Keratinocyte (primary cell): ENCODE measurements around the gene TFDP2. TPM values are rescaled to one million over a fixed set of nuclear protein-coding genes. Genes with fewer than 3 reads are reported as not detected.
A peak's percentile ranks its signal among the peaks of the same experiment; 100 is the strongest.

Experiments
- DNase-seq: peaks from one replicate; pipeline ENCODE4 v3.0.0-alpha.2; 2011; ENCODE audit warnings: low read depth, missing footprints, low spot score
- FAIRE-seq: peaks from 2 replicates; lab custom pipeline; 2011; peaks lifted over from hg19 to GRCh38; lab: Jason Lieb, UNC
- H2AFZ ChIP-seq: 2 replicates; pipeline ENCODE4 v1.6.0; 2012; ENCODE audit warnings: low read length, control low read depth, inconsistent platforms; ENCODE audit not compliant: control insufficient read depth
- H3K27ac ChIP-seq: 2 replicates; pipeline ENCODE4 v1.5.1; 2011; ENCODE audit warnings: low read length; ENCODE audit not compliant: control insufficient read depth, insufficient read depth
- H3K27me3 ChIP-seq: 3 replicates; pipeline ENCODE4 v1.6.0; 2011; ENCODE audit warnings: low read length; ENCODE audit not compliant: control insufficient read depth, insufficient read depth; ENCODE audit errors: extremely low read depth
- H3K36me3 ChIP-seq, 2 experiments: 2 replicates in 1 of 2; 3 replicates in 1 of 2; pipeline ENCODE4 v1.5.1; 2011; ENCODE audit warnings: low read length in 2 of 2, mild to moderate bottlenecking in 1 of 2; ENCODE audit not compliant: control insufficient read depth in 2 of 2, insufficient read depth in 2 of 2; ENCODE audit errors: extremely low read depth in 1 of 2
- H3K4me1 ChIP-seq: 3 replicates; pipeline ENCODE4 v1.5.1; 2011; ENCODE audit warnings: low read length; ENCODE audit not compliant: control insufficient read depth, insufficient read depth; ENCODE audit errors: extremely low read depth
- H3K4me2 ChIP-seq: 3 replicates; pipeline ENCODE4 v1.6.0; 2011; ENCODE audit warnings: low read depth, low read length; ENCODE audit not compliant: control insufficient read depth, insufficient read depth; ENCODE audit errors: extremely low read depth
- H3K4me3 ChIP-seq, 3 experiments: fragments of 200-600 bp in 1 of 3; sonication (generic) in 1 of 3; 2 replicates in 2 of 3; 3 replicates in 1 of 3; pipeline ENCODE4 v1.5.1; 2011 to 2016; ENCODE audit warnings: low read length in 3 of 3, mild to moderate bottlenecking in 3 of 3, control low read depth in 2 of 3, inconsistent platforms in 1 of 3, low read depth in 1 of 3, mixed read lengths in 1 of 3, mixed run types in 1 of 3, moderate library complexity in 1 of 3; ENCODE audit not compliant: control insufficient read depth in 2 of 3, insufficient read depth in 2 of 3; ENCODE audit errors: extremely low read depth in 1 of 3
- H3K79me2 ChIP-seq: 2 replicates; pipeline ENCODE4 v1.6.0; 2012; ENCODE audit warnings: low read length; ENCODE audit not compliant: control insufficient read depth, insufficient read depth
- H3K9ac ChIP-seq: 3 replicates; pipeline ENCODE4 v1.6.0; 2011; ENCODE audit warnings: low read length; ENCODE audit not compliant: control insufficient read depth, insufficient read depth; ENCODE audit errors: extremely low read depth
- H3K9me1 ChIP-seq: 3 replicates; pipeline ENCODE4 v1.6.0; 2011; ENCODE audit warnings: low read length; ENCODE audit not compliant: control insufficient read depth, insufficient read depth; ENCODE audit errors: extremely low read depth
- H3K9me3 ChIP-seq: 2 replicates; pipeline ENCODE4 v1.5.1; 2012; ENCODE audit warnings: low read depth, low read length; ENCODE audit not compliant: control insufficient read depth
- H4K20me1 ChIP-seq: 3 replicates; pipeline ENCODE4 v1.6.0; 2011; ENCODE audit warnings: low read length; ENCODE audit not compliant: control insufficient read depth, insufficient read depth; ENCODE audit errors: extremely low read depth
- EZH2 ChIP-seq: IDR thresholded peaks from one replicate; pipeline ENCODE4 v1.6.1; 2012; ENCODE audit warnings: inconsistent platforms, mild to moderate bottlenecking, low read length, moderate library complexity
- dilution Hi-C: fragments of 300-500 bp; cut with MboI; formaldehyde crosslinking; loops from one replicate; pipeline ENCODE4 v1.7.0; 2020; ENCODE audit warnings: low sequenced_read_pairs; ENCODE audit not compliant: extremely low pct_ligation_motif_present
- polyA plus RNA-seq, 5 experiments: library from polyadenylated mRNA; depleted of rRNA in 3 of 5; stranded (reverse) in 3 of 5; stranded (forward) in 1 of 5; unstranded in 1 of 5; fragments of >200 nt; gene quantifications; 1 replicate in 1 of 5; 2 replicates in 3 of 5; 3 replicates in 1 of 5; pipeline versions ENCODE4 v1.2.1 to v1.2.3, GENCODE V29; 2011 to 2012; ENCODE audit warnings: missing spikeins in 2 of 5, low read depth in 1 of 5, low replicate concordance in 1 of 5
- TF ChIP-seq, protein P1 (sequence below), 3 experiments: IDR thresholded peaks in 1 of 3; conservative IDR thresholded peaks in 1 of 3; optimal IDR thresholded peaks in 1 of 3; 2 replicates in 2 of 3; 3 replicates in 1 of 3; pipeline versions ENCODE3 to v1.5.1; 2011; ENCODE audit warnings: low read length in 3 of 3, mild to moderate bottlenecking in 3 of 3, moderate library complexity in 2 of 3, control low read depth in 1 of 3, inconsistent platforms in 1 of 3; ENCODE audit not compliant: insufficient read depth in 2 of 3; ENCODE audit errors: extremely low read depth in 1 of 3

TFDP2 gene
- polyA plus RNA-seq, 1 donor (not counting 4 experiments of a cell fraction or from before 2014, with no cell fraction given) = 40.6 TPM

DNA sequence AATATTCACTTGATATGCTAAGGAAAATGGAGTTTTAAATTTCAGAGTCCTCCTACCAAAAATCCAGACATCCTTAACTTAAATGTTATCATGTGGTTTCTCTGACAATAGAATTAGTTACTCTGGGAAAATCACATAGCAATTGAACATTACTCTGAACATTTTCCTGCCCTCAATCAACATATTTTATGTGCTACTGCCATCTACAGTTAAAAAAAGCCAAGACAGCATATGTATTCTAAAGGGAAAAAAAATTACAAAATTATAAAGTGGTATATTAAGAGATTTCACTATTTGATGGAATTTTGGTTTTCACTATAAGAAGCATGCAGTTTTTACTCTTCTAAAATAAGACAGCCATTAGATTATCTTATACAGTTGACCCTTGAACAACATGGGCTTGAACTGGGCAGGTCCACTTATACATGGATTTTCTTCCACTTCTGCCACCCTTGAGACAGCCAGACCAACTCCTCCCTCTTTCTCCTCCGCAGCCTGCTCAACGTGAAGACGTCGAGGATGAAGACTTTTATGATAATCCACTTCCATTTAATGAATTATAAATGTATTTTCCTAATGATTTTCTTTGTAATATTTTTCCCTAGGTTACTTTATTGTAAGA, 150.6 kb downstream of the TFDP2 start:
- H3K9me3 ChIP-seq = no peaks in the 10 kb centered on the region
- H4K20me1 ChIP-seq = no peaks in the 10 kb centered on the region
- no peak for TF ChIP-seq EZH2
- TF ChIP-seq, protein P1, sequence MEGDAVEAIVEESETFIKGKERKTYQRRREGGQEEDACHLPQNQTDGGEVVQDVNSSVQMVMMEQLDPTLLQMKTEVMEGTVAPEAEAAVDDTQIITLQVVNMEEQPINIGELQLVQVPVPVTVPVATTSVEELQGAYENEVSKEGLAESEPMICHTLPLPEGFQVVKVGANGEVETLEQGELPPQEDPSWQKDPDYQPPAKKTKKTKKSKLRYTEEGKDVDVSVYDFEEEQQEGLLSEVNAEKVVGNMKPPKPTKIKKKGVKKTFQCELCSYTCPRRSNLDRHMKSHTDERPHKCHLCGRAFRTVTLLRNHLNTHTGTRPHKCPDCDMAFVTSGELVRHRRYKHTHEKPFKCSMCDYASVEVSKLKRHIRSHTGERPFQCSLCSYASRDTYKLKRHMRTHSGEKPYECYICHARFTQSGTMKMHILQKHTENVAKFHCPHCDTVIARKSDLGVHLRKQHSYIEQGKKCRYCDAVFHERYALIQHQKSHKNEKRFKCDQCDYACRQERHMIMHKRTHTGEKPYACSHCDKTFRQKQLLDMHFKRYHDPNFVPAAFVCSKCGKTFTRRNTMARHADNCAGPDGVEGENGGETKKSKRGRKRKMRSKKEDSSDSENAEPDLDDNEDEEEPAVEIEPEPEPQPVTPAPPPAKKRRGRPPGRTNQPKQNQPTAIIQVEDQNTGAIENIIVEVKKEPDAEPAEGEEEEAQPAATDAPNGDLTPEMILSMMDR (optimal IDR thresholded peaks at IDR 0.05 in 1 of 3, IDR thresholded peaks at IDR 0.05 in 1 of 3, conservative IDR thresholded peaks at IDR 0.05 in 1 of 3; ENCODE audit: extremely low read depth in 1 of 3, insufficient read depth in 2 of 3, low read length in 3 of 3) = peak in 1 of 3 experiments; percentile 38
- H3K36me3 ChIP-seq = no peaks in the 10 kb centered on the region
- H3K79me2 ChIP-seq = no peaks in the 10 kb centered on the region
- FAIRE-seq (peak; percentile 32), DNase-seq (no peak)
- no peak overlapping the region for H3K4me2 ChIP-seq
- peaks cover 7% of the 10 kb centered on the region for H3K4me1 ChIP-seq
- no peak overlapping the region for H2AFZ ChIP-seq
- no peak overlapping the region for H3K9ac ChIP-seq
- H3K27me3 ChIP-seq = no peaks in the 10 kb centered on the region
- H3K9me1 ChIP-seq = no peaks in the 10 kb centered on the region
- dilution Hi-C loops = no loop called here
- H3K27ac ChIP-seq = no peak overlapping the region
- H3K4me3 ChIP-seq = no peak overlapping the region

DNA sequence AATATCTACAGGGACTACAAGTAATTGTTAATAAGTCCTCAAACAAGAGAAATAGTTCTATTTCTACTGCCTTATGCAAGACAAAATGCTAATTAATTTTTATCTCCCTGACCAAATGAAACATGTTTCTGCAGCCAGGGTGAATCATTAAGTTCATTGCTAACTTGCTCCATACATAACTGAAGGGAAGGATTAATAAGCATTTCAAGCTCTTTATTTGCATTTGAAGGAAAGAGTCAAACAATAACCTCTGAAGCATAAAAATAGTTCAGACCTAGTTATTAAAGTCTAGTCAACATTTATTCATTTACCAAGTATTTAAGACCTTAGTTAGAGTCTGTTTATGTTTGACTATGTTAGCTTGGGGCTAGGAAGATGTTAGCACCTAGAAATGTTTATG, 152.9 kb downstream of the TFDP2 start:
- FAIRE-seq (no peak), DNase-seq (no peak)
- Histone ChIP-seq H3K9me3 (no peaks in the 10 kb centered on the region), H3K27me3 (no peaks in the 10 kb centered on the region), H3K9me1 (no peaks in the 10 kb centered on the region), H3K4me1 (peaks cover 7% of the 10 kb centered on the region), H2AFZ (no peak overlapping the region), H3K4me2 (no peak overlapping the region), H3K27ac (no peak overlapping the region), H4K20me1 (no peaks in the 10 kb centered on the region), H3K4me3 (no peak overlapping the region), H3K9ac (no peak overlapping the region), H3K79me2 (no peaks in the 10 kb centered on the region), H3K36me3 (no peaks in the 10 kb centered on the region)
- dilution Hi-C loops = no loop called here
- no peak for TF ChIP-seq EZH2
- TF ChIP-seq, protein P1 (optimal IDR thresholded peaks at IDR 0.05 in 1 of 3, IDR thresholded peaks at IDR 0.05 in 1 of 3, conservative IDR thresholded peaks at IDR 0.05 in 1 of 3; ENCODE audit: extremely low read depth in 1 of 3, insufficient read depth in 2 of 3, low read length in 3 of 3) = no peak
